T-helper 1 cell (primary cell): ENCODE data around the gene CHMP1A.
"Not testable (repeated sequence)": the region's sequence is repeated elsewhere in the genome, so short reads cannot be mapped to it uniquely, and the experiment has no call there.

Experiments used
- DNase-seq, 5 donors: peaks; one replicate each; pipeline ENCODE4 v3.0.0-alpha.2; 2012 to 2020
- total RNA-seq, 4 donors: gene quantifications; one replicate each; lab custom pipeline; 2026; lab: John Stamatoyannopoulos, UW

CHMP1A gene
- 40.8 to 55.1 (median 44.2) reads per million in 4 donors for total RNA-seq

- DNase-seq: peak; percentile 88 to 94 (median 89)
These were observed at the start of gene CHMP1A, which contains the start of gene SPATA33 for GRCh38 chr16:89657442-89658220. CHMP1A (minus strand) TSS chr16:89657708; CDS start chr16:89657588, 120 bp downstream. SPATA33 (plus strand) TSS chr16:89657836; CDS start chr16:89657912, 76 bp downstream.

GRCh38 chr16:89706518-89707260 is 49.2 kb upstream of the CHMP1A start:
- DNase-seq: no peak

GRCh38 chr16:89705006-89705405 is 47.5 kb upstream of the CHMP1A start:
- DNase-seq: no peak

GRCh38 chr16:89704281-89704680 is 46.8 kb upstream of the CHMP1A start:
- no peak for DNase-seq

- DNase-seq: peak; percentile 96 to 98 (median 97)
These were observed 44.2 kb upstream of the CHMP1A start, which contains the start of gene SPATA2L for GRCh38 chr16:89701425-89702406. SPATA2L (minus strand) TSS chr16:89701705; CDS start chr16:89701232, 473 bp downstream.

GRCh38 chr16:89700649-89701424 is 43.3 kb upstream of the CHMP1A start:
- peak; percentile 38 to 70 (median 50) for DNase-seq

GRCh38 chr16:89700100-89700648 is 42.7 kb upstream of the CHMP1A start:
- DNase-seq: peak; percentile 95 to 98 (median 96)

- DNase-seq: not testable (repeated sequence)
These were observed 42.2 kb upstream of the CHMP1A start for GRCh38 chr16:89699629-89700099.

GRCh38 chr16:89698717-89699116 is 41.2 kb upstream of the CHMP1A start:
- DNase-seq: not testable (repeated sequence)

GRCh38 chr16:89697616-89698331 is 40.3 kb upstream of the CHMP1A start:
- no peak for DNase-seq

GRCh38 chr16:89697161-89697615 is 39.7 kb upstream of the CHMP1A start:
- no peak for DNase-seq

GRCh38 chr16:89696670-89697128 is 39.2 kb upstream of the CHMP1A start:
- peak in 1 of 5 donors; percentile 51 for DNase-seq

GRCh38 chr16:89695875-89696669 is 38.6 kb upstream of the CHMP1A start:
- DNase-seq: no peak

- DNase-seq: no peak
These were observed 37.8 kb upstream of the CHMP1A start for GRCh38 chr16:89695086-89695874.

GRCh38 chr16:89694784-89695085 is 37.2 kb upstream of the CHMP1A start:
- DNase-seq: not testable (repeated sequence)

GRCh38 chr16:89693931-89694783 is 36.6 kb upstream of the CHMP1A start:
- no peak for DNase-seq

- no peak for DNase-seq
These were observed 35.8 kb upstream of the CHMP1A start for GRCh38 chr16:89693289-89693731.
